Measurements from ENCODE around the gene PSORS1C2.
"Not testable (repeated sequence)": the region's sequence is repeated elsewhere in the genome, so short reads cannot be mapped to it uniquely, and the experiment has no call there.

Gene PSORS1C2

GRCh38 chr6:31165064-31165832, 26.4 kb upstream of the PSORS1C2 start:
- not testable (repeated sequence) for DNase-seq

- not testable (repeated sequence) for DNase-seq
These were observed 25.7 kb upstream of the PSORS1C2 start for GRCh38 chr6:31164475-31165063.

DNA sequence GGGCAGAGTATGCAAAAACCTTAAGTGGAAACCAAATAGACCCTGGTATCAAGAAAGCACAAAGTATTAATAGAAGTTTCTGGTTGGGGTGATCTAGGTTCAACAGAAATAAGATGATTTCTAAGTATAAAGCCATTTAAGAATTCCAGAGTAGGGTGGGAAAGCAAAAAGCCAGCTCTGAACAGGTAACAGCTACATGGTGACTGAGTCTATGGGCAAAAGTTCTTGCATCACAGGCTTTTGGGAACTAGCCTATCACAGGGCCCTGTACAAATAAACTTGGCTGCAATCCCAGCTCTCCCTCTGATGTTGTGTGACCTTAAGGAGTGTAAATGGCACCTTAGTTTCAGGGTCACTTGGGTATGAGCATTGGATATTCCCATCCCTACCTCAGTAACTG, 25.1 kb upstream of the PSORS1C2 start:
- DNase-seq = no peak

DNA sequence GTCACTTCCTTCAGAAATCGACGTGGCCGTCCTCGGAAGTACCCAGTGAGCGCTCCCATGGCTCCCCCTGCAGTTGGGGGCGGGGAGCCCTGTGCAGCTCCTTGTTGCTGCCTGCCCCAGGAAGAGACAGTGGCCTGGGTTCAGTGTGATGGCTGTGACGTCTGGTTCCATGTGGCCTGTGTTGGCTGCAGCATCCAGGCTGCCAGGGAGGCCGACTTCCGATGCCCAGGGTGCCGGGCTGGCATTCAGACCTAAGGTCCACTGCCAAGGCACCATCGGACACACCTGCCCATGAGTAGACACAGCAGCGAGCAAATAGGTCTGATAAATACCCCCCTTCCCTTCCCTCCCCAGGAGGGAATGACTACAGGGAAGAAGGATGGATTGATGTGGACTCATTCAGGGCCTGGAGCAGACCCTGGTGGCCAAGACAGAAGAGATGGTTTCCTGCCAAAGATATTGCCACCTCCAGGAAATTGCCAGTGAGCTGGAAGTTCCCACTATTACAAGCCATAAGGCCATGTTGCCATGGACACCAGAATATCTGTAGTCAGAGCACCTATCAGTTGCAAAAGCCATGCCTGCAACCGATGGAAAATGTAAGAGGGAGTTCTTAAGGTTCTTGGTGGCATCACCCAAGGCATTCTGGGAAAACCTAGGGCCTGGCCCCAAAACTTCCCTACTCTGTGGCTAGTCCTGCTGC, 23.7 kb upstream of the PSORS1C2 start:
- no peak for DNase-seq

- DNase-seq = no peak
These were observed 22.6 kb upstream of the PSORS1C2 start for GRCh38 chr6:31161216-31162126.

DNA sequence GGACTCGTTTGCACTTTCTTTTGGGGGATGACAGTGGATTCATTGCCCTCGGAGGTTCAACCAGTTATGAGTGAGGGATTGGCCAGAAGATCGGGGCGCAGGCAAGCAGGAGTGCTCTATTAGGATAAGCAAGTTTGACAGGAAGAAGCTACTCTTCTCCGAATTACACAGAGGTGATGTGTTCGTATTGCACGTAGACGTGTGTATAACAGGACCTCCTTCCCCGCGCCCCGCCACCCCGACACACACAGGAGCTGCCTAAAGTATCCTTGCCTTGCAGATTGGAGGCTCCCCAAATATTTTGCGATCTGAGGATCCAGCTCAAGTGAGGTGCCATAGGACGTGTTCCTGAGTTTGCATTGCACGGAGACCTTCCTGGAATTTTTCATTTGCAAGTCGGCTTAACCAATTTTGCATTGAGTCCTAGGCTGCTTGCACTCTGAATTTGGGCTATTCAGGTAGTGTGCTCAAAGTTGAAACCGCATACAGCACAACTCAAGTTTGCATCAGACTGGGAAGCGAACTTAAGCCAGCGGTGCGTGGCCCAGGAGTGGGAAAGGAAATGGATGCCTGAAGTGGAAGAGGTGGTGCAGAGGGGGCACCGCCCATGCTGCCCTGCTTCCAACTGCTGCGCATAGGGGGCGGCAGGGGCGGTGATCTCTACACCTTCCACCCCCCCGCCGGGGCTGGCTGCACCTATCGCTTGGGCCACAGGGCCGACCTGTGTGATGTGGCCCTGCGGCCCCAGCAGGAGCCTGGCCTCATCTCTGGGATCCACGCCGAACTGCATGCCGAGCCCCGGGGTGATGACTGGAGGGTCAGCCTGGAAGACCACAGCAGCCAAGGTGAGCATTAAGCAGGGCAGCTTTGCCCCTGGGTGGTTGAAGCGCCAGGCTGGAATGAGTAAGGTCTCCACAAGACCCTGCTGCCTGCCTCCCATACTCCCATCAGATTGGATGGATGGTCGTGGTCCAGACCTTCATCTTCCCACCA, 20.3 kb upstream of the PSORS1C2 start:
- peak; percentile 30 for DNase-seq

- peak; percentile 100 for DNase-seq
These were observed 19.4 kb upstream of the PSORS1C2 start, which contains the start of gene TCF19 for GRCh38 chr6:31158140-31158862. TSS of gene TCF19 (plus strand) at chr6:31158589. CDS start at chr6:31159470, 881 bp downstream.

GRCh38 chr6:31157513-31158139, 18.8 kb upstream of the PSORS1C2 start, which contains the start of gene CCHCR1:
TSS of gene CCHCR1 (minus strand) at chr6:31157802. CDS start at chr6:31157600, 202 bp downstream.
- DNase-seq = no peak

- DNase-seq = no peak
These were observed 17.8 kb upstream of the PSORS1C2 start for GRCh38 chr6:31156641-31157040.

DNA sequence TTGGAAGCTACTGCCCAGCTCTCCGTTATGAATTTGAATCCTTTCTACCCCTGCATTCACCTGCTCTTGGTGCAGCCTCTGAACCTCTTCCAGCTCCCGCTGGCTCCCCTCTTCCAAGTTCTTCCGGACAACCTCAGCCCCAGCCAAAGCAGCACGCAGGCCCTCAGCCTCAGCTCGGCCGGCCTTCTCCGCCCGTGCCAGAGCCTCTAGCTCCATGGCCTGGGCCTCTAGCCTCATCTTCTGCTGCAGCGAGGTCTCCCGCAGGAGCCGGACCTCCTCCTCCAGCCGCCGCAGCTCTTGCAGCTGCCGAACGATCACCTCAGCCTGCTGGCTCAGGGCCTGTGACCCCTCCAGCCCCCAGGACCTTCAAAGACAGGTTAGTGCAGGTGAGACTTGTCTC, 15.6 kb upstream of the PSORS1C2 start:
- no peak for DNase-seq

DNA sequence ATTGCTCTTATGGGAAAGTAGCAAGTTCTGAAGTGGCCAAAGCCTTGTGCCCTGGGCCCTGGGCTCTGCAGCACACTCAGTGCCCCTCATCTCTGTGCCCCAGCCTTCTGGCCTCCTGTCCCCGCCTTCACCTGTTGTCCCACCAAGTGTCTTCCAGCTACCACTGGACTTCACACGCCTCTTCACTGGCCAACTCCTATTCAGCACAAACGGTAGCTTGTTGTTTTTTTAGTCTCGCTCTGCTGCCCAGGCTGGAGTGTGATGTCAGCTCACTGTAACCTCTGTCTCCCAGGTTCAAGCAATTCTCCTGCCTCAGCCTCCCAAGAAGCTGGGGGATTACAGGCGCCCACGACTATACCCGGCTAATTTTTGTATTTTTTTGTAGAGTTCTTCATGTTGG, 13.9 kb upstream of the PSORS1C2 start:
- no peak for DNase-seq

DNA sequence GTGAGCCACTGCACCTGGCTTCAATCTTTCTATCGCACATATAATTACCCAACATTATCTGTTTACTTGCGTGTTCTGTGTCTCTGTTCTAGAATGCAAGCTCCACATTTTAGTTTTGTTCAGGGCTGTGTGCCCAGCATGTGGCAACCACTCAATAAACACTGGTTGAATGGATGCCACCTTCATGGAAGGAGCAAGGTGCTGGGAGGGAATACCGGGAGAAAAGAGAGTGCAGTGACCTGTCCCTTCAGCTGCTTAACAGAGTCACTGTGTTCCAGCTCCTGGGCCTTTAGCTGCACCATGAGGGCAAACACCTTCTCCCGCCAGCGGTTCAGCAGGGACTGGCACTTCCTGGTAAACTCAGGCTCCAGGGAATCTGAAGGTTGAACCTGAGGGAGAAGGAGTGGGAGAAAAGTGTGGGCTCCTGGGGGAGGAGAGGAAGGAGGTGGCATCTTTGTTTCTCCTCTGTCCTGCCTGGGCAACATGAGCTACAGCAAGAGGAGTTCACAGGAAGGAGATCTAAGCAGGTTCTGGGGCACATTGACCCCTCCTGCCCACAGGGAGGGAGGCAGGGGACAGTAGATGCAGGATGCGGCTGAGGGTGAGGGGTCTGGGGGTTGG, 11.1 kb upstream of the PSORS1C2 start:
- DNase-seq = no peak

- no peak for DNase-seq
These were observed 6.5 kb upstream of the PSORS1C2 start for GRCh38 chr6:31145386-31145785.

- DNase-seq = no peak
These were observed 6.1 kb upstream of the PSORS1C2 start for GRCh38 chr6:31144970-31145340.

DNA sequence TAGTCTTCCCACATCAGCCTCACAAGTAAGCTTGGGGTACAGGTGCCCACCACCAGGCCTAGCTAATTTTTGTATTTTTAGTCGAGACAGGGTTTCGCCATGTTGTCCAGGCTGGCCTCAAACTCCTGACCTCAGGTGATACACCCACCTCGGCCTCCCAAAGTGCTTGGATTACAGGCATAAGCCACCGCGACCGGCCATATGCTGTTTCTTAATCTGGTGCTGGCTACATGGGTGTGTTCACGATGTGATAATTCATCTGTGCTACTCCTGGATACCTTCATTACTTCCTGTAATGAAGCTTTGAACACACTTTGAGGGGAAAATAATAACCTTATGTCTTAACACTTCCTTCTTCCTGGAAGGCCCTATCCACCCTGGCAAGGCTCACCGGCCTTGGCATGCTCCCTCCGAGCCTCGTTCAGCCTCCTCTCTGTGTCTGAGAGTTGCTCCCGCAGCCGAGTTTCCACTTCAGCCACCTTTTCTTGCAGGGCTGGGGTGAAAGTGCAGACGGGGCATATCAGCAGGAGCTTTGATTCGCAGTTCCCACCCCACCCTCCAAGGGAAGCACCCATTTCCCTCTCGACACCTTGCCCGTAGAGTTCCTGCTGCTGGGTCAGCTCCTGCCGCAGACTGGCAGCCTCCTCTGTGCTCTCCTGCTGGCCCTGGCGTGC, 5.6 kb upstream of the PSORS1C2 start:
- DNase-seq = no peak

- peak; percentile 79 for DNase-seq
These were observed 4.3 kb upstream of the PSORS1C2 start for GRCh38 chr6:31143148-31143547.

- DNase-seq = peak; percentile 54
These were observed 3.5 kb upstream of the PSORS1C2 start for GRCh38 chr6:31142361-31142761.

GRCh38 chr6:31140643-31141042, 1.8 kb upstream of the PSORS1C2 start:
- no peak for DNase-seq

DNA sequence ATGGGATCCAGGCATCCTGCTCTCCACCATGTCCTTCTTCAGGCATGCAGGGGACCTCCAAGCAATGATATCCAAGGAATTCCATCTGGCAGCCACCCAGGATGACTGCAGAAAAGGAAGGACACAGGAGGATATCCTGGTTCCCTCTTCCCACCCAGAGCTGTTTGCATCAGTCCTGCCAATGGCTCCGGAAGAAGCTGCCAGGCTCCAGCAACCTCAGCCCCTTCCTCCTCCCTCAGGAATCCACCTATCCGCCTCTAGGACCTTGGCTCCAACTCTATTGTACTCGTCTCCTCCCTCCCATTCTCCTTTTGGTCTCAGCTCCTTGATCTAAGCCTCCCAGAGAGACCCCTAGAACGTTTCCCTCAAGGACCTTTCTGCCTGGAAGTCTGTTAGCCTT, 733 bp upstream of the PSORS1C2 start:
- DNase-seq = no peak
